Frontal cortex (tissue), 4 donors: ENCODE results near the gene EEF1A2. TPM values are rescaled to one million over a fixed set of nuclear protein-coding genes. Genes with fewer than 3 reads are reported as not detected.
A peak's percentile ranks its signal among the peaks of the same experiment; 100 is the strongest.
"Not testable (repeated sequence)": the region's sequence is repeated elsewhere in the genome, so short reads cannot be mapped to it uniquely, and the experiment has no call there.

ENCODE experiments used
- DNase-seq, 2 donors: peaks; one replicate each; pipeline ENCODE4 v3.0.0; 2012; ENCODE audit warnings: low spot score in 2 of 2
- FAIRE-seq: peaks from 2 replicates; lab custom pipeline; 2012; peaks lifted over from hg19 to GRCh38; lab: Jason Lieb, UNC
- total RNA-seq: library from RNA; depleted of rRNA; stranded (reverse); fragments of >200 nt; gene quantifications from one replicate; pipeline ENCODE4 v1.2.3, GENCODE V29; 2014
- donor health status: control.
- donor health status: control.
- donor health status: control.

Gene EEF1A2
- total RNA-seq, 1 donor from 2014 or later = 179 TPM

DNA sequence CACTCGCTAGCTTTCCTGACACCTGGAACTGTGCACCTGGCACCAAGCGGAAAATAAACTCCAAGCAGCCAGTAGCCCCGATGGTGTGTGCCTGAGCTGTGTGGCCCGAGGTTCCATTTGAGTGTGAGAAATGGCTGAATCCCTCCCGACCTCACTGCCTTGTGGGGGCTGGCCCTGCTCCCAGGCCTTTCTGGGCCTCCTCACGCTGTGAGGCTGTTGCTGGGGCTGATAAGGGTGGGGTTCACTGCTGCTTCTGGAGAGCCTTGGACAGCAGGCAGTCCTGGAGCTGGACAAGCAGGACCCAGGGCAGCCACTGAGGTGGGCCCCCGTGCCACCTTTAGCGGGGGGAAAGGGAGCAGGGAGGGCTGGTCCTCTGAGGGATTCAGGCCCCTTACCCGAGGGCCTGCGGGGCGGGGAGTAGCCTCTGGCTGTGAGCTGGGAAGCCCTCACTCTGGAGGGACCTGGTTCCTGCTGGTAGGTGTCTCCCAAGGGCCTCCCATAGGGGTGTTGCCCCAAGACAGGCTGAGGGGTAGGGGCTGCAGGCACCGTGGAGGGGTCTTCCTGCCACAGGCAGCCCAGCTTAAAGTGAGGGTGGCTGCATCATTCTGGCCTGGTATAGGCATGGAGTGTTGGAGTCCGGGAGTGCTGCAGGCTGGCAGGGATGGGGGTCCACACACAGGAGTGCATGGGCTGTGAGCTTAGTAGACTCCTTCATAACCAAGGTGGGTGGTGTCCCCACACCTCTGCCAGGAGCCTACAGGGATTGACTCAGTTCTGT is 23.4 kb upstream of the EEF1A2 start:
- FAIRE-seq (no peak), DNase-seq (peak in 1 of 2 donors; percentile 34)

GRCh38 chr20:63521602-63522001 is 22.7 kb upstream of the EEF1A2 start:
- FAIRE-seq = no peak
- no peak for DNase-seq

DNA sequence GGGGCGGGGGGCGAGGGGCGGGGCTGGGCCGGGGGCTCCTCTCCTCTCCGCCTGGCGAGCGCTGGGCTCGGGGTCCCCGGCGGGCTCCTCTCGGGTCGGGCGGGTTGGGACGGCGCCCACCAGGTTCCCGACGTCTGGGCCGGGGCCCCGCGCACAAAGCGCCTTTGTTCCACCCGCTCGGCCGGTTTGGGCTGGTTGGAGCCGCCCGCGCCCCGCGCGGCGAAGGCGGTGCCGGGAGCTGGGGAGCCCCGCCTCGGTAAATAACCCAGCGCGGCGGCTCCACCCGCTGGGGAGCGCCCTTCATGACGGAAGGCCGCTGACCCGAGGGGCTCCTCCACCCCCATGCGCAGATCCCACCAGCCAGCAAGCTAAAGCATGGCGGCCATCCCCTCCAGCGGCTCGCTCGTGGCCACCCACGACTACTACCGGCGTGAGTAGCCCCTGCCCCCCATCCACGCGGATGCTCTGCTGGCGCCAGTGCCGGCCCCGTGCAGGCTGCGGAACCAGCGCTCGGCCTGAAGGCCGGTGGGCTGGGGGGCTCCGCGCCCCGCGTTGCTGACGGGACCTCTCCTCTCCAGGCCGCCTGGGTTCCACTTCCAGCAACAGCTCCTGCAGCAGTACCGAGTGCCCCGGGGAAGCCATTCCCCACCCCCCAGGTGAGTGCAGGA is 22.2 kb upstream of the EEF1A2 start:
- FAIRE-seq (no peak), DNase-seq (peak; percentile 85 to 95)

- FAIRE-seq (no peak), DNase-seq (peak; percentile 100)
Measured at GRCh38 chr20:63520504-63520933, 21.6 kb upstream of the EEF1A2 start, which contains the start of gene PPDPF. PPDPF (plus strand) TSS chr20:63520765; CDS start chr20:63521309, 544 bp downstream.

GRCh38 chr20:63519668-63520503 is 21.0 kb upstream of the EEF1A2 start:
- FAIRE-seq (no peak), DNase-seq (peak in 1 of 2 donors; percentile 65)

DNA sequence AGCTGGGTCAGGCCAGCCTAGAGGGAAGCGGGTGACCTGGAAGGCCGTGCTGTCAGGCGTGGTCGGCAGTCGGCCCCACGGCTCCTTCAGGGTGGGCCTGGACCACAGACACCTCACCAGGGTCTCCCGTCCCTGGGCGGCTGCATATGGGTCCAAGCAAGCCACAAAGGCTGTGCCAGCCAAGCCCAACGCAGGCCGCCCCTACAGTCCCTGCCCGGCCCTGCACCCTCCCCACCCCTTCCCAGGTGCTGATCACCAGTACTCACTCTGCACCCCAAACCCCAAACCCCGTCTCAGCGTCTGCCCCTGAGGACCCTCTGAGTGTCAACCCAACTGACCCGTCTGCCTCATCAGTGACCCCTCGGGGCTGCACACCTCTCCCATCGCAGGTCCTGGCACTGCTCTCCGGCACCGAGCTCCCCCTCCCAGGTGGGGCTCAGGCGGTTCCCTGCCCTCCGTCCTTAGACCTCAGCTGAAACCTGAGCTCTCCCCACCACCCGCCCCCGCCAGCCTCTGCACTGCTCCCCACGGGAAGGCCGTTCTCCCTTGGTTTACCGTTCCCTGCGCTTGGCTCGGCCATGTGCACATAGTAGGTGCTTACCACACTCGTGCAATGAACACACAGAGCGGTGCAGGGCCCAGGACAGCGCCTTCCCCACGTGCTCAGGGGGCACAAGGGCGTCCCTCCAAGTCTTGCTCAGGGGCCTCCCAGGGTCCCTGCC is 20.2 kb upstream of the EEF1A2 start:
- DNase-seq = no peak

DNA sequence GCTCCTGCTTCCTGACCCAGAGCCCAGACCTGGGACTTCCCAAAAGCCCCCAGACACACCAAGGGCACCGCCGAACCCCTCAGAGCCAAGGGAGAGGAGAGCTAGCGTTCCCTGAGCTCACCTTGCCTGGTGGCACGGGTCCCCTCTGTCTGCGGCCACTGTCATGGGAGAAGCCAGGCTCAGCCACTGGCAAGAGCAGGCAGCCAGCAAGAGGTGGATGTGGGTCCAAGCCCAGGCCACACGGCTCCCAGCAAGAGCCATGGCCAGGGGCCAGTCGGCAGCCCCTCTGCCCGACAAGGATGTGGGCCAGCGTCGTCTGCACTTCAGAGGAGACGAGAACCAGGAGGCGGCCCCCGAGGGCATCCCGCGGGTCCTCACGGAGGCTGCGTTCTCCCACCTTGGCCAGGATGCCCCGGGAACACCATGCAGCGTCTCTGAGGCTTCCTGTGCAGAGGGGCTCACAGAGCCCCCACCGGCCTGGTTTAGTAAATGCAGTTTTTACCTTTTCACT is 19.5 kb upstream of the EEF1A2 start:
- DNase-seq (peak in 1 of 2 donors; percentile 26), FAIRE-seq (no peak)

More for the DNA sequence above, 20.2 kb upstream of the EEF1A2 start:
- no peak for FAIRE-seq

DNA sequence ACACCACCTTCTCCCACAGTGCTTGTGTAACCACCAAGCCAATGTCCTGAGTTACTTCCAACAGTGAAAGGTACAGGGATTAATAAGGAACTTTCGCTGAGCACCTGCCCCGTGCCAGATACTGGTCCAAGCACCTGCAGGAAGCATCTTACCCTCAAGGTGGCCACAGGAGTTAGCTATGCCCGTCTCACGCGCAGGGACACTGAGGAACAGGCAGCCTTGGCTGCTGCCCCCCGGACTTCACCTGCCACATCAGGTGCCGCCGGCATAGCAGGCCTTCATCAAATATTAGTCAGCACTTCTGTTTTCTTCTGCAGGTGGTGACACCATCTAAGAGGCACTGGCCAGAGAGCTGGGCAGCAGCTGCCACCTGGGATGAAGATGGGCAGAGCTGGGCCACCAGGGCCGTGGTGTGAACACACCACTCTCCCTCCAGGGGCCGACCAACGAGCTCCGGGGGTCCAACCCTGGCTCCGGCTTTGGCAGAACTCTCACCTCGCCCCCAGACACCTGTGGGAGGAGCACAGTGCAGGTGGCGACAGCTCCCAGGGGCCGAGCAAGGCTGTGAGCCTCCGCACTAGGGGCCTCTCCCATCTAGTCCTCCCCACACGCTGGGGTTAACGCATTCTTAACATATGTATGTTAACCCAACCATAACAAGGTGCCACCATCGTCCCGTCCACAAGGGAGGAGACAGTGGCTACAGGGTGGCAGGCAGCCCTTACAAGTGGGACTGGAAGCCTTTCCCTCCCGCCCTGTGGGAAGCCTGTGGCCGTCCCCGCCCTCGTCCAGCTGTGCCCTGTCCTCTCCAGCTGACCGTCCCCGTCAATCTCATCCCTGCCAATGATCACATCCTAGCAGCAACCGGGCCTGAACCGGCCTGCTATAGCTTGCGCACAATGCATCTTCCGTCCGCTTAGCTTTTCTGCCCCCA is 18.8 kb upstream of the EEF1A2 start:
- no peak for DNase-seq
- no peak for FAIRE-seq

DNA sequence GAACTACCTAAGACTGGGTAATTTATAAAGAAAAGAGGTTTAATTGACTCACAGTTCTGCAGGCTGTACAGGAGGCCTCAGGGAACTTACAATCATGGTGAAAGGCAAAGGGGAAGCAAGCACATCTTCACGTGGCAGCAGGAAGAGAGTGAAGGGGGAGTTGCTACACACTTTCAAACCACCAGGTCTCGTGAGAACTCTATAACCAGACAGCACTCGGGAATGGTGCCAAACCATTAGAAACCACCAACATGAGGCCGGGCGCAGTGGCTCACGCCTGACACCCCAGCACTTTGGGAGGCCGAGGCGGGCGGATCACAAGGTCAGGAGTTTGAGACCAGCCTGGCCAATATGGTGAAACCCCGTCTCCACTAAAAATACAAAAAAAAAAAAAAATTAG is 15.6 kb upstream of the EEF1A2 start:
- not testable (repeated sequence) for FAIRE-seq, DNase-seq

- no peak for FAIRE-seq
- DNase-seq = no peak
Measured at GRCh38 chr20:63513207-63513606, 14.3 kb upstream of the EEF1A2 start.

DNA sequence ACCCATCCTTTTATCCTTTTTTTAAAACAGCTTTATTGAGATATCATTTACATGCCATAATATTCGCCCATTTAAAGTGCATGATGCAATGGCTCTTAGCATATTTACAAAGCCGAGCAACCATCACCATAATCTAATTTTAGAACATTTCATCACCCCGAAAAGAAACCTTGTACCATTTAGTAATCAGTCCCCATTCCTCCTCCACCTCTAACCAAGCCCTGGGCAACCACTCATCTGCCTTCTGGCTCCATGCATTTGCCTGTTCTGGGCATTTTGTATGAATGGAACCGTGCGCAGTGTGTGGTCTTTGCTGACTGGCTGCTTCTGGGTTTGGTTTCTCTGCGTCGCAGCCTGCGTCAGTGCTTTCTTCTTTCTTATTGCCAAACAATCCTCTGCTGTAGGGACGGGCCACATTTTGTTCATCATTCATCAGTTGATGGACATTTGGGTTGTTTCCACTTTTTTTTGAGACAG is 10.2 kb upstream of the EEF1A2 start:
- no peak for DNase-seq
- FAIRE-seq = no peak

DNA sequence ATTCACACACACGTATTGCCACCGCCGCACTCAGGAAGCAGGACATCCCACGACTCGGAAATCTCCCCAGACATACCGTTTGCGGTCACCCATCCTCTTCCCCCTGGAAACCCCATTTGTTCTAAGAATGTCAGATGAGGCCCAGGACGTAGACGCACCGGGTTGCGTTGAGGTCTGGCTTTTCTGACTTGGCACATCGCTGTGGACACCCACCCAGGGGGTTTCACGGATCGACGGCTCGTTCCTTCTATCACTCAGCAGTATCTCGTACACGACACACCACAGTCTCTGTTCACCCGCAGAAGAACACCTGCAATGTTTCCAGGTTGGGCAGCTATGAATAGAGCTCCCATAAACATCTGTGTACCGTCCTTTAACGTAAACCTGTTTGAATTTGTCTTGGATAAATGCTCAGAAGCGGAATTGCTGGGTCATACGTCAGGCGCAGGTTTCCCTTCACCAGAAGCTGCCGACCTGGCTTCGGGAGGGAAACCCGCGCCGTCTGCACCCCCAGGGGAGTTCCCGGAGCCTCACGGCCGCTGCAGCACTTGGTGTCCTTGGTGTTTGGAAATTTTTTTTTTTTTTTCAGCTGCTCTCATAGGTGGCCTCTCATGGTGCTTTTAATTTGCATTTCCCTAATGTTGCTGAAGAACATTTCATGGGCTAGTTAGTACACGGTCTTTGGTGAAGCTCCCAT is 9.3 kb upstream of the EEF1A2 start:
- FAIRE-seq = no peak

DNA sequence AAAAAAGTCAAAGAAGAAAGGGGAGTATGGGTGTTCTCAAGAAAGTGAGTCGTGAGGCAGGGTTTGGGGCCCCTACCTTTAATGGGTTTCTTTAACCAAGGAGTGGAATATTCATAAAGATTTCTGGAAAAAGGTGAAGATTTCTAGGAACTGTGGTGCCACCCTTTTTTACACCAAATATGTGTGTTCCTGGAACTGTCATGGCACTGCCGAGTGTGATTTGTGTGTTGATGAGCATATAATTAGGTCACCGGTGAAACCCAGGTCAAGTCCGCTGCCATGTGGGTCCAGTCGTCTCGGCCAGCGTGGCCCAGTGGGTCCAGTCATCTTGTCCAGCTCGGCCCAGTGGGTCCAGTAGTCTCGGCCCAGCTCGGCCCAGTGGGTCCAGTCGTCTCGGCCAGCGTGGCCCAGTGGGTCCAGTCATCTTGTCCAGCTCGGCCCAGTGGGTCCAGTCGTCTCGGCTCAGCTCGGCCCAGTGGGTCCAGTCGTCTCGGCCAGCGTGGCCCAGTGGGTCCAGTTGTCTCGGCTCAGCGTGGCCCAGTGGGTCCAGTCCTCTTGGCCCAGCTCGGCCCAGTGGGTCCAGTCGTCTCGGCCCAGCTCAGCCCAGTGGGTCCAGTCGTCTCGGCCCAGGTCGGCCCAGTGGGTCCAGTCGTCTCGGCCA is 8.3 kb upstream of the EEF1A2 start:
- DNase-seq (no peak), FAIRE-seq (no peak)

More for the DNA sequence above, 9.3 kb upstream of the EEF1A2 start:
- DNase-seq = no peak

DNA sequence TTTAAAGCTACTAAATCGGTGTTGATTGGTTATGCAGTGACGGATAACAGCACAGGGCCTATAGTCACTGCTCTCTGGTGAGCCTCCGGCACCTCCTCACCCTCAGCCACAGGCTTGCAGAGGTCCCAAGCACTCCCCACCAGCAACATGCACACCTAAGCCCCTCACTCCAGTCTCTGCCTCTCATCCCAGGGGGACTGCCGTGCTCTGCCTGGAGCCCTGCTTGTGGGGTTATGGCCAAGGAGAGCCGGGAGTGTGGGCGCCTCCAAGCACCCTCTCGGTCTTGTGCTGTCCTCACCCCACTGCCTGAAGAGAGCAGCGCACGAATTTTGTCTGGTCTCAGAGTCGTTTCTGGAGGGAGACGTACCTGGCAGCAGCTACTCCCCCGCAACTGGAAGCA is 6.8 kb upstream of the EEF1A2 start:
- DNase-seq (no peak), FAIRE-seq (no peak)

- no peak for DNase-seq
- no peak for FAIRE-seq
Measured at GRCh38 chr20:63505281-63505680, 6.4 kb upstream of the EEF1A2 start.

DNA sequence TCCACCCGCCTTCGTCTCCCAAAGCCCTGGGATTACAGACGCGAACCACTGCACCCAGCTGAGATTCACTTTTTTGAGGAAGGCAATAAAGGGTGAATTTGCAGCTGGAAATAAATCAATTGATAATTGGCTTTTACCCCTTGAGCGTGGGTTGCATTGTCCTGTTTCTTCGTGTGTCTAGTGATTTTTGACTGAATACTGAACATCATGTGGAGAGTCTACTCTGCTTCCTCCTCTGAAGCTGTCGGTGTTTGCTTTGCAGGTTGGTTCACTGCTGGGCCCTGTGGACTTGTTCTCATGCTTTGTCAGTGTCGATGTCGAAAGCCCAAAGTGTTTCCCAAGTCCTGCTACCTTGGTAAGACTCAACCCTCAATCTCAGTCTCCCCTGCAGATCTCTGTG is 5.8 kb upstream of the EEF1A2 start:
- FAIRE-seq (no peak), DNase-seq (no peak)

- no peak for FAIRE-seq
- no peak for DNase-seq
Measured at GRCh38 chr20:63503524-63503923, 4.6 kb upstream of the EEF1A2 start.
